IMR-90 (cell line): ENCODE measurements around the gene KDM2A. TPM values are rescaled to one million over a fixed set of nuclear protein-coding genes. Genes with fewer than 3 reads are reported as not detected.

Experiments
- MXI1 ChIP-seq: IDR thresholded peaks from 2 replicates; pipeline ENCODE4 v1.6.1; 2012; ENCODE audit warnings: low read depth, mild to moderate bottlenecking, low read length, moderate library complexity, borderline replicate concordance
- polyA plus RNA-seq, 3 experiments: library from polyadenylated mRNA; depleted of rRNA; stranded (reverse); fragments of >200 nt; gene quantifications; 2 replicates each; pipeline ENCODE4 v1.2.3, GENCODE V29; 2012; ENCODE audit warnings: low replicate concordance in 1 of 3
- total RNA-seq: library from RNA; depleted of rRNA; stranded (reverse); fragments of >200 nt; gene quantifications from 2 replicates; pipeline ENCODE4 v1.2.3, GENCODE V29; 2012
- TF ChIP-seq, protein P1 (sequence below): fragments of 150-350 bp; IDR thresholded peaks from 2 replicates; pipeline ENCODE4 v1.6.1; 2017; ENCODE audit warnings: mild to moderate bottlenecking, antibody characterized with exemption, low read length, low read depth

KDM2A gene
- total and polyA plus RNA-seq, 2 of the 4 experiments (the other 2 are of a cell fraction), result 26.7 to 42.6 TPM

DNA sequence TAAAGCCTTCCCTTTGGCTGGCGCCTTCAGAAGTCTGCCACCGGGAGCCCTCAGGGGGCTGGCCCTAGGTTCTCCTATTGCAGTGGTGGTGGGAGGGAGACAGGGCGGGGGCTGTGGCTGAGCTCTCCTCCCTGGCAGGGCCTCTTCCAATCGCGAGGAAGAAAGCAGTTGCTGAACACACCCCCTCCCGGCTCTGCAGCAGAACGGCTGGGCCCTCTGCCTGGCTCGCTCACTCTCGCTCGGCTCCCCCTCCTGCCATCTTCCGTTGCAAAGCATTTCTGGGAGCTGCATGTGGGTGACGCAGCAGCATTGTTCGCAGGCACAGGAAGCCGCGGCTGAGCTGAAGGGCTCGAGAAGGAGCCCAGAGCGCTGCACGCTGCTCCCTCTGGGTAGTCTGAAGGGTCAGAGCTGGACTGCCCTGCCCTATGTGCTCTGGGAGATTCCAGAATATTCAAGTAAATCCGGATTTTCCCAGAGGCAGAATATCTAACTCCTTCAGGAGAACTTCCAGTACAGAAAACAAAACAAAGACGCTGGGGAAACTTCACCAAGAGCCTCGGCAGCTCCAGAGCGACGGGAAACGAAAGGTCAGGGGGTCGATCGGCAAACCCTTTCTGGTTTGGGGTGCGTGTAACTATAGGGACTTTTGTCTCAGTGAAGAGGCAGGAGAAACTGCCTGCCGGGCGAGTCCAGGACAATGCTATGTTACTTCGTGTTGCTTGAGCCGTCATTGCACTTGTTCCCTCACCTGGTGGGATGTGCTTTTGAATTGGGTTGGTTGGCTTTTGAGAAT is 120.9 kb downstream of the KDM2A start (continued):
- TF ChIP-seq, protein P1, sequence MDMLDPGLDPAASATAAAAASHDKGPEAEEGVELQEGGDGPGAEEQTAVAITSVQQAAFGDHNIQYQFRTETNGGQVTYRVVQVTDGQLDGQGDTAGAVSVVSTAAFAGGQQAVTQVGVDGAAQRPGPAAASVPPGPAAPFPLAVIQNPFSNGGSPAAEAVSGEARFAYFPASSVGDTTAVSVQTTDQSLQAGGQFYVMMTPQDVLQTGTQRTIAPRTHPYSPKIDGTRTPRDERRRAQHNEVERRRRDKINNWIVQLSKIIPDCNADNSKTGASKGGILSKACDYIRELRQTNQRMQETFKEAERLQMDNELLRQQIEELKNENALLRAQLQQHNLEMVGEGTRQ, result no peak
- peak; percentile 94 for TF ChIP-seq MXI1
